K562 (cell line): Measurements from ENCODE around the gene DAAM1. TPM values are rescaled to one million over a fixed set of nuclear protein-coding genes. Genes with fewer than 3 reads are reported as not detected.

Source experiments
- ATAC-seq: fragments of 200-7000 bp; cut with Tn5 transposase; 3 replicates; pipeline ENCODE4 v1.9.1; 2020; ENCODE audit warnings: moderate library complexity
- BruUV-seq: library from RNA; stranded (reverse); fragments of 400-500 nt; replicated peaks from 2 replicates; lab custom pipeline; 2021; lab: Mats Ljungman, UMichigan
- CTCF ChIA-PET: fragments of 300-600 bp; formaldehyde crosslinking; extraction: SDS; loops from one replicate; lab custom pipeline; 2021; ENCODE audit warnings: low intra/inter-chr PET ratio; lab: Yijun Ruan, JAX
- POLR2A ChIA-PET: fragments of 300-600, 350-650 bp; sonication (Branson Sonifier 250); formaldehyde crosslinking; extraction: SDS; loops from one replicate; lab custom pipeline; 2021; ENCODE audit warnings: antibody characterized with exemption, inconsistent platforms; lab: Yijun Ruan, JAX
- DNase-seq, 4 experiments: peaks; one replicate each; pipeline versions ENCODE4 v3.0.0 to v3.0.0-alpha.2; 2011 to 2018; ENCODE audit warnings: low spot score in 3 of 4, mixed read lengths in 3 of 4; ENCODE audit errors: extremely low read depth in 1 of 4
- FAIRE-seq: peaks from 2 replicates; lab custom pipeline; 2011; peaks lifted over from hg19 to GRCh38; lab: Jason Lieb, UNC
- H2AFZ ChIP-seq: 2 replicates; pipeline ENCODE4 v1.6.0; 2011; ENCODE audit warnings: low read depth, low read length, control low read depth, inconsistent platforms
- H3K27ac ChIP-seq: fragments of 200-600 bp; 3 replicates; pipeline ENCODE4 v1.8.0; 2011; ENCODE audit warnings: low read depth, mild to moderate bottlenecking, control low read depth, inconsistent platforms, low read length, moderate library complexity, mixed read lengths; ENCODE audit errors: extremely low read depth
- H3K27me3 ChIP-seq, 2 experiments: fragments of 300-600 bp in 1 of 2; 2 replicates in 1 of 2; 3 replicates in 1 of 2; pipeline versions ENCODE4 v1.6.0 to v1.8.0; 2011; ENCODE audit warnings: inconsistent platforms in 2 of 2, low read length in 2 of 2, mild to moderate bottlenecking in 1 of 2, mixed read lengths in 1 of 2, moderate library complexity in 1 of 2; ENCODE audit not compliant: control insufficient read depth in 2 of 2, insufficient read depth in 2 of 2
- H3K36me3 ChIP-seq: fragments of 300-600 bp; 3 replicates; pipeline ENCODE4 v1.8.0; 2011; ENCODE audit warnings: mild to moderate bottlenecking, low read length, inconsistent platforms; ENCODE audit not compliant: control insufficient read depth, insufficient read depth
- H3K4me1 ChIP-seq, 2 experiments: fragments of 200-600 bp in 1 of 2; replicated peaks in 1 of 2; 2 replicates in 1 of 2; 3 replicates in 1 of 2; pipeline versions ENCODE4 v1.5.1 to v1.8.0; 2011; ENCODE audit warnings: inconsistent platforms in 2 of 2, low read length in 2 of 2, mild to moderate bottlenecking in 1 of 2, mixed read lengths in 1 of 2, moderate library complexity in 1 of 2; ENCODE audit not compliant: control insufficient read depth in 2 of 2, insufficient read depth in 2 of 2
- H3K4me2 ChIP-seq: 2 replicates; pipeline ENCODE4 v1.6.1; 2011; ENCODE audit warnings: low read length, control low read depth, inconsistent platforms, mixed read lengths; ENCODE audit not compliant: insufficient read depth
- H3K4me3 ChIP-seq: fragments of 200-600 bp; sonication (generic), shearing (Covaris generic); 2 replicates; pipeline ENCODE4 v1.5.1; 2016; ENCODE audit warnings: control low read depth, inconsistent platforms
- H3K79me2 ChIP-seq: fragments of 200-600 bp; 3 replicates; pipeline ENCODE4 v1.8.0; 2011; ENCODE audit warnings: low read length, inconsistent platforms; ENCODE audit not compliant: control insufficient read depth, insufficient read depth
- H3K9ac ChIP-seq, 2 experiments: 2 replicates each; pipeline versions ENCODE4 v1.6.0 to v1.6.1; 2011; ENCODE audit warnings: low read depth in 2 of 2, low read length in 2 of 2, control low read depth in 1 of 2, inconsistent platforms in 1 of 2, mild to moderate bottlenecking in 1 of 2, mixed read lengths in 1 of 2; ENCODE audit not compliant: insufficient read depth in 1 of 2
- H3K9me1 ChIP-seq: one replicate; pipeline ENCODE4 v1.6.0; 2011; ENCODE audit warnings: inconsistent platforms, mild to moderate bottlenecking, low read length, moderate library complexity; ENCODE audit not compliant: control insufficient read depth, insufficient read depth
- H3K9me3 ChIP-seq: replicated peaks from 2 replicates; pipeline ENCODE4 v1.5.1; 2011; ENCODE audit warnings: low read depth, low read length, inconsistent platforms; ENCODE audit not compliant: control insufficient read depth, insufficient read depth
- H4K20me1 ChIP-seq: replicated peaks from 2 replicates; pipeline ENCODE4 v1.6.1; 2011; ENCODE audit warnings: low read length, inconsistent platforms, mixed read lengths; ENCODE audit not compliant: control insufficient read depth, insufficient read depth
- ESRRA ChIP-seq: fragments of 450-650 bp; IDR thresholded peaks from 2 replicates; pipeline ENCODE4 v1.6.1; 2014; ENCODE audit warnings: low read depth, mild to moderate bottlenecking, moderate library complexity, borderline replicate concordance
- MTA2 ChIP-seq: fragments of 450-650 bp; IDR thresholded peaks from 2 replicates; pipeline ENCODE4 v1.6.1; 2016; ENCODE audit warnings: low read depth
- NCOR1 ChIP-seq: fragments of 450-650 bp; IDR thresholded peaks from 2 replicates; pipeline ENCODE4 v1.6.1; 2016; ENCODE audit warnings: mild to moderate bottlenecking, moderate library complexity
- TAF9B ChIP-seq: fragments of 450-650 bp; IDR thresholded peaks from 2 replicates; pipeline ENCODE4 v1.6.1; 2018; ENCODE audit warnings: mild to moderate bottlenecking; ENCODE audit not compliant: partially characterized antibody
- TBL1XR1 ChIP-seq, 2 experiments: IDR thresholded peaks; 2 replicates each; pipeline ENCODE4 v1.6.1; 2012; ENCODE audit warnings: improper control_type of control experiment in 2 of 2, low read length in 2 of 2, mild to moderate bottlenecking in 1 of 2
- TEAD2 ChIP-seq: fragments of 450-650 bp; IDR thresholded peaks from 2 replicates; pipeline ENCODE4 v1.6.1; 2016; ENCODE audit warnings: missing genetic modification characterization, control low read depth, missing compliant biosample characterization
- ZNF212 ChIP-seq: fragments of 450-650 bp; formaldehyde crosslinking; IDR thresholded peaks from 2 replicates; pipeline ENCODE4 v1.4.0; 2020; ENCODE audit warnings: mild to moderate bottlenecking
- WGBS: fragments of 100-300 bp; shearing (Covaris generic); methylation state at CpG from one replicate; pipeline ENCODE4 v1.1.6; 2016; ENCODE audit warnings: low coverage, mixed read lengths; ENCODE audit not compliant: insufficient coverage; ENCODE audit errors: missing lambda C conversion rate; 5-methylcytosine and 5-hydroxymethylcytosine counted together
- in situ Hi-C: fragments of 300-500 bp; cut with MboI; formaldehyde crosslinking; loops from 4 replicates; pipeline ENCODE4 v1.15.0; 2018; ENCODE audit warnings: inconsistent platforms, mixed read lengths
- intact Hi-C: fragments of 100-400 bp; cut with micrococcal nuclease; formaldehyde crosslinking; loops from 2 replicates; pipeline ENCODE4 v1.14.2; 2022
- polyA plus RNA-seq, 8 experiments: library from polyadenylated mRNA; depleted of rRNA in 4 of 8; stranded (reverse) in 5 of 8; unstranded in 3 of 8; fragments of >200 nt; fragmentation: Nextera tagmentation in 2 of 8; fragmentation: Illumina TruSeq in 1 of 8; extraction: Ambion mirVana in 2 of 8; extraction: Trizol in 1 of 8; gene quantifications; 2 replicates each; pipeline versions ENCODE4 v1.2.1 to v1.2.3, GENCODE V29; 2011 to 2014; ENCODE audit warnings: inconsistent platforms in 1 of 8, missing spikeins in 1 of 8
- total RNA-seq, 7 experiments: library from RNA; depleted of rRNA in 6 of 7; stranded (reverse); fragments of >200 nt in 6 of 7; fragmentation: Illumina TruSeq in 2 of 7; extraction: Trizol in 2 of 7; gene quantifications; 2 replicates each; pipeline versions ENCODE4 v1.2.1 to v1.2.3, GENCODE V29; 2011 to 2021; ENCODE audit warnings: low replicate concordance in 1 of 7
- TF ChIP-seq, protein P1 (sequence below): fragments of 450-650 bp; IDR thresholded peaks from 2 replicates; pipeline ENCODE4 v1.6.1; 2016; ENCODE audit warnings: borderline replicate concordance
- TF ChIP-seq, protein P2 (sequence below): sonication (generic); formaldehyde crosslinking; IDR thresholded peaks from 2 replicates; pipeline ENCODE4 v1.8.1; 2023; ENCODE audit warnings: mild to moderate bottlenecking, missing genetic modification reagents

Gene DAAM1
- total and polyA plus RNA-seq, 9 of the 15 experiments (the other 6 are each of a cell fraction or from before 2014, with no cell fraction given), result 3.6 to 11.6 (median 6.7) TPM

DNA sequence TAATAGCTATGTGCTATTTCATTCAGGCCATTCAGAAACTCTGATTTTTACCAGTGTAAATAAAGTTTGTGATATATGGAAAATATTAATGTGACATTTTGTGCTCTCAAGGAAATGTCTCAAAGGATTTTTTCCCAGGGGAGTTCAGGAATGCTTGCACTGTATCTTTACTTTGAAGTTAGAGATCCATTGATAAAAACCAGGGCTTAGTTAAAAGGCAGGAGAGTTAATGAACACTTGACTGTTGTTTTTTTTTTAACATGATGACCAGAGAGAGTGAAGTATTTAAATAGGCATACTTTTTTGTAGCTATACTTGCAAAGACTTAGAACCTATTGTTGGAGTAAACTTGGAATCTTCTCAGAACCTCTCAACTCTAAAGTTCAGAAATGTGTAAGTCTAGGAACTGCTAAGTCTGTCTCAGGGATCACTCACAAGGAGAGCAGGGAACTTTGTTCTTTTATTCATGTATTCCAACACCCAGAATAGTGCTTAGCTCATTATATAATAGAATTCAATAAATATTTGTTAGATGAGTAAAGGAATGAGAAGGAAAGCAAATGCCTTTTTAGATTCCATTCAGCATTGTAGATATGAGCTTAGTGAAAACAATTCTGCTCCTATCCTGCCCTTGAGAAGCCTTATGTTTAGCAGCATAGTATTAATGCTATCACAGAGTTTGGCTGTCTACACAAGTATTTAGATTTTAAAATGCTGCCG, 117.5 kb downstream of the DAAM1 start (continued):
- TF ChIP-seq, protein P1, sequence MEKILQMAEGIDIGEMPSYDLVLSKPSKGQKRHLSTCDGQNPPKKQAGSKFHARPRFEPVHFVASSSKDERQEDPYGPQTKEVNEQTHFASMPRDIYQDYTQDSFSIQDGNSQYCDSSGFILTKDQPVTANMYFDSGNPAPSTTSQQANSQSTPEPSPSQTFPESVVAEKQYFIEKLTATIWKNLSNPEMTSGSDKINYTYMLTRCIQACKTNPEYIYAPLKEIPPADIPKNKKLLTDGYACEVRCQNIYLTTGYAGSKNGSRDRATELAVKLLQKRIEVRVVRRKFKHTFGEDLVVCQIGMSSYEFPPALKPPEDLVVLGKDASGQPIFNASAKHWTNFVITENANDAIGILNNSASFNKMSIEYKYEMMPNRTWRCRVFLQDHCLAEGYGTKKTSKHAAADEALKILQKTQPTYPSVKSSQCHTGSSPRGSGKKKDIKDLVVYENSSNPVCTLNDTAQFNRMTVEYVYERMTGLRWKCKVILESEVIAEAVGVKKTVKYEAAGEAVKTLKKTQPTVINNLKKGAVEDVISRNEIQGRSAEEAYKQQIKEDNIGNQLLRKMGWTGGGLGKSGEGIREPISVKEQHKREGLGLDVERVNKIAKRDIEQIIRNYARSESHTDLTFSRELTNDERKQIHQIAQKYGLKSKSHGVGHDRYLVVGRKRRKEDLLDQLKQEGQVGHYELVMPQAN, result no peak
- no peak for TF ChIP-seq ESRRA
- no peak for TF ChIP-seq MTA2
- no peak for TF ChIP-seq ZNF212 (CRISPR knock-in tag)
- TF ChIP-seq, all 486 proteins: peak for 0

DNA sequence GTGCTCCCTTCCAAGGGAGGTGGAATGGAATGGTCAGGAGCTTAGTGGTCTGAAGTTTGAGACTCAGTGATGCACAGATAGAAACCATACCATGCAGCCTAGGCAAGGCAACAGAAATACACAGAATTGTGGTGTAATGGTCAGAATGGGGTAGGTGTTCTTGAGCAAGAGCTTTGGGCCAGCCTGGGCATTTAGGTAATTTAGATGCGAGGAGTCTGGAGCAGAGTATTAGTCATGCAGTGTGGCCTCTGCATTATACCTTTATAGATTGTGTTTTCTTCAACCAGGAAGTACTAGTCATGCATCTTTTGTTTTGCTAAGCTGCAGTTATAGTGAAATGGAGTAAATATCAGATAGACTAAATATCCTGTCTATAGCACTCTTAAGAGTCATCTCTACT, 118.3 kb downstream of the DAAM1 start:
- ATAC-seq (no peak), FAIRE-seq (no peak)
- H3K9ac ChIP-seq, result no peak overlapping the region
- CTCF ChIA-PET, result no interaction called here
- H3K4me1 ChIP-seq, result no peaks in the 10 kb centered on the region
- POLR2A ChIA-PET, result no interaction called here
- H3K9me3 ChIP-seq, result no peaks in the 10 kb centered on the region
- H3K9me1 ChIP-seq, result no peaks in the 10 kb centered on the region
- intact Hi-C loops, result loop anchor here (10.0 kb wide), 1 partner anchor 162 kb away; no protein-coding TSS in a partner anchor
- WGBS, result 22% methylated on average over 1 of the region's 1 CpG
- H3K79me2 ChIP-seq, result no peaks in the 10 kb centered on the region
- TF ChIP-seq TBL1XR1 (IDR thresholded peaks at IDR 0.05; ENCODE audit: low read length in 2 of 2), result no peak
- TF ChIP-seq, protein P2, sequence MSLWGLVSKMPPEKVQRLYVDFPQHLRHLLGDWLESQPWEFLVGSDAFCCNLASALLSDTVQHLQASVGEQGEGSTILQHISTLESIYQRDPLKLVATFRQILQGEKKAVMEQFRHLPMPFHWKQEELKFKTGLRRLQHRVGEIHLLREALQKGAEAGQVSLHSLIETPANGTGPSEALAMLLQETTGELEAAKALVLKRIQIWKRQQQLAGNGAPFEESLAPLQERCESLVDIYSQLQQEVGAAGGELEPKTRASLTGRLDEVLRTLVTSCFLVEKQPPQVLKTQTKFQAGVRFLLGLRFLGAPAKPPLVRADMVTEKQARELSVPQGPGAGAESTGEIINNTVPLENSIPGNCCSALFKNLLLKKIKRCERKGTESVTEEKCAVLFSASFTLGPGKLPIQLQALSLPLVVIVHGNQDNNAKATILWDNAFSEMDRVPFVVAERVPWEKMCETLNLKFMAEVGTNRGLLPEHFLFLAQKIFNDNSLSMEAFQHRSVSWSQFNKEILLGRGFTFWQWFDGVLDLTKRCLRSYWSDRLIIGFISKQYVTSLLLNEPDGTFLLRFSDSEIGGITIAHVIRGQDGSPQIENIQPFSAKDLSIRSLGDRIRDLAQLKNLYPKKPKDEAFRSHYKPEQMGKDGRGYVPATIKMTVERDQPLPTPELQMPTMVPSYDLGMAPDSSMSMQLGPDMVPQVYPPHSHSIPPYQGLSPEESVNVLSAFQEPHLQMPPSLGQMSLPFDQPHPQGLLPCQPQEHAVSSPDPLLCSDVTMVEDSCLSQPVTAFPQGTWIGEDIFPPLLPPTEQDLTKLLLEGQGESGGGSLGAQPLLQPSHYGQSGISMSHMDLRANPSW (CRISPR knock-in tag), result no peak
- TF ChIP-seq TAF9B, result no peak
- no peak for TF ChIP-seq ESRRA
- TF ChIP-seq TEAD2 (tag), result no peak
- TF ChIP-seq NCOR1, result no peak
- TF ChIP-seq, all 486 proteins: peak for 0
- Histone ChIP-seq H3K4me2 (no peak overlapping the region), H3K4me3 (no peak overlapping the region), H3K36me3 (no peaks in the 10 kb centered on the region), H3K27ac (no peak overlapping the region), H4K20me1 (peaks cover 3% of the 10 kb centered on the region; the same call in 1 of the 2 replicates), H2AFZ (no peak overlapping the region), H3K27me3 (no peaks in the 10 kb centered on the region)
- no TSS peak for BruUV-seq
- in situ Hi-C loops, result no loop called here
- DNase-seq, result no peak
